Tibial nerve (tissue), 3 donors: ENCODE measurements around the gene KIF17.

ENCODE experiments used
- POLR2A ChIP-seq, 2 donors: fragments of 450-650 bp; IDR thresholded peaks; one replicate each; pipeline ENCODE4 v1.6.1; 2017; ENCODE audit warnings: antibody characterized with exemption in 2 of 2, mild to moderate bottlenecking in 2 of 2, moderate library complexity in 2 of 2
- TF ChIP-seq, protein P1 (sequence below), 5 experiments: fragments of 200-600 bp in 3 of 5; fragments of 450-650 bp in 2 of 5; sonication (generic) in 3 of 5; IDR thresholded peaks; one replicate each; pipeline ENCODE4 v1.5.1; 2016 to 2019; ENCODE audit warnings: antibody characterized with exemption in 5 of 5, mild to moderate bottlenecking in 3 of 5, moderate library complexity in 2 of 5

DNA sequence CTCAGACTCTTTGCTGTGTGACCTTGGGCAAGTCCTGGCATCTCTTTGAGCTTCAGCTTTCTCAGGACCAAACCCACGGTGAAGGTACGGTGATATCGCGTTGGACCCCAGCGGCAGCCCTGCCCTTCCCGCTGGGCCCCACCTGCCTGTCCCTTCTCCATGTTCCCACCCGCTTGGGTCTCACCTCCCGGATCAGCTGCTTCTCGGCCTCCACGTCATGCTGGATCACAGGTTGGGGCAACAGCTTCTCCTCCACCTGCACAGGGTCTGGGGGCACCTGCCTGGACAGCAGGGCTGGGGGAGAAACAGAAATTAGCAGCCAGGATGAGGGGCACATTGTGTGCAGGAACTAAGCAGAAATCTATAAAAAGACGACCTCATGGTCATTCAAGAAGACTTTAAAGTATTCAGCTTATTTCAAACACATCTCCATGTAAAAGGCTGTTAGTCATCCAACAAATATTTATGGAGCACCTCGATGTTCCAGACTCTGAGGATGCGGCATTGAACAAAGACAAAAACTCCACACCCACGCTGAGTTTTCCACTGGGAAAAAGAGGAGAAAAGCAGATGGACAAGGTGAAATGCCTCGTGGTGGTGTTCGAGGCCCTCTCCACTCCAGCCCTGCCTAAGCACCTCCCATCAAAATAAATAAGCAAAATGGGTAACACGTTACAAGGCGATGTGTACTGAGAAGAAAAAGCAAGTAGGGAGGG is 19.5 kb downstream of the KIF17 start:
- TF ChIP-seq POLR2A (IDR thresholded peaks at IDR 0.05): no peak
- TF ChIP-seq, protein P1, sequence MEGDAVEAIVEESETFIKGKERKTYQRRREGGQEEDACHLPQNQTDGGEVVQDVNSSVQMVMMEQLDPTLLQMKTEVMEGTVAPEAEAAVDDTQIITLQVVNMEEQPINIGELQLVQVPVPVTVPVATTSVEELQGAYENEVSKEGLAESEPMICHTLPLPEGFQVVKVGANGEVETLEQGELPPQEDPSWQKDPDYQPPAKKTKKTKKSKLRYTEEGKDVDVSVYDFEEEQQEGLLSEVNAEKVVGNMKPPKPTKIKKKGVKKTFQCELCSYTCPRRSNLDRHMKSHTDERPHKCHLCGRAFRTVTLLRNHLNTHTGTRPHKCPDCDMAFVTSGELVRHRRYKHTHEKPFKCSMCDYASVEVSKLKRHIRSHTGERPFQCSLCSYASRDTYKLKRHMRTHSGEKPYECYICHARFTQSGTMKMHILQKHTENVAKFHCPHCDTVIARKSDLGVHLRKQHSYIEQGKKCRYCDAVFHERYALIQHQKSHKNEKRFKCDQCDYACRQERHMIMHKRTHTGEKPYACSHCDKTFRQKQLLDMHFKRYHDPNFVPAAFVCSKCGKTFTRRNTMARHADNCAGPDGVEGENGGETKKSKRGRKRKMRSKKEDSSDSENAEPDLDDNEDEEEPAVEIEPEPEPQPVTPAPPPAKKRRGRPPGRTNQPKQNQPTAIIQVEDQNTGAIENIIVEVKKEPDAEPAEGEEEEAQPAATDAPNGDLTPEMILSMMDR (IDR thresholded peaks at IDR 0.05): no peak
